NCI-H2171 (cell line): ENCODE results near the gene TMC1.
"Not testable (repeated sequence)": the region's sequence is repeated elsewhere in the genome, so short reads cannot be mapped to it uniquely, and the experiment has no call there.

Experiments used
- DNase-seq: peaks from one replicate; lab custom pipeline; 2025; lab: John Stamatoyannopoulos, UW

Gene TMC1

DNA sequence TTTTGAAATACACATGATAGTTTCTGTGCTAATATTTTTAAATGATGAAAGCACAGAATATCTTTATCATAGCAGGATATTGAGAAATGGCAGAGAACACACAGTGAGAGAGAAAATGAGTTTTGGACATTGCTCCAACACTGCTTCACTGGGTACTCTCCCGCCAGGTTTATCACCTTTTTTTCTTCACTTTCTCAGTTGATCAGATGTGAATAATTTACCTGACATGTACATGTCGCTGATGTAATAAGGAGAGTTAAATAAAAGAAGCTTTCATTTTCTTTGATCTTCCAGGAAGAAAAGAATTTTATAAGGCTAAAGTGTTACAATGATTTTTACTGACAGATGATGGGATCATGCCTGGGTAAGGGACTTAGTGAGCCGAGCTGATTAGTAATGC is 297.0 kb downstream of the TMC1 start:
- DNase-seq, result no peak

GRCh38 chr9:72823971-72824370 is 302.6 kb downstream of the TMC1 start:
- DNase-seq, result no peak

- no peak for DNase-seq
These were observed 305.9 kb downstream of the TMC1 start for GRCh38 chr9:72826996-72827949.

GRCh38 chr9:72827950-72828731 is 306.7 kb downstream of the TMC1 start:
- DNase-seq, result no peak

DNA sequence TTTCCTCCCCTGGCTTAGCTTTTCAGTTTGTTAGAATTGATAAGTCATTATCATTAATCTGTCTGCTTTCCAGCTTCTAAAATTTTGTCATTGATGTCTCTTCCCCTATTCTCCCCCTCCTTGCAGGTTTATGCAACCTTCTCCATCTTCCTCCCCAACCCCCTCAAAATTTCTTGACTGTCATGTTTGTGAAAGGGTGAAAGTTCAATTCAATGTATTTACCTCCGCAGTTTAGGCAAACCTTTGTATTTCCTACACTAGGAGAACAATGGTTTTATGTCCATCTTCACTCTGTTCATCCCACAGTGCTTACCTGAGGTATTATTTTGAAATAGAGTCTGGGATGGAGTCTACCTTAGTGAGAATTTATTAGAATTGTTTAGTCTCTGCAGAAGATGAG is 313.6 kb downstream of the TMC1 start:
- no peak for DNase-seq

- no peak for DNase-seq
These were observed 315.4 kb downstream of the TMC1 start for GRCh38 chr9:72836790-72837189.

GRCh38 chr9:72839085-72839484 is 317.7 kb downstream of the TMC1 start:
- DNase-seq, result no peak

DNA sequence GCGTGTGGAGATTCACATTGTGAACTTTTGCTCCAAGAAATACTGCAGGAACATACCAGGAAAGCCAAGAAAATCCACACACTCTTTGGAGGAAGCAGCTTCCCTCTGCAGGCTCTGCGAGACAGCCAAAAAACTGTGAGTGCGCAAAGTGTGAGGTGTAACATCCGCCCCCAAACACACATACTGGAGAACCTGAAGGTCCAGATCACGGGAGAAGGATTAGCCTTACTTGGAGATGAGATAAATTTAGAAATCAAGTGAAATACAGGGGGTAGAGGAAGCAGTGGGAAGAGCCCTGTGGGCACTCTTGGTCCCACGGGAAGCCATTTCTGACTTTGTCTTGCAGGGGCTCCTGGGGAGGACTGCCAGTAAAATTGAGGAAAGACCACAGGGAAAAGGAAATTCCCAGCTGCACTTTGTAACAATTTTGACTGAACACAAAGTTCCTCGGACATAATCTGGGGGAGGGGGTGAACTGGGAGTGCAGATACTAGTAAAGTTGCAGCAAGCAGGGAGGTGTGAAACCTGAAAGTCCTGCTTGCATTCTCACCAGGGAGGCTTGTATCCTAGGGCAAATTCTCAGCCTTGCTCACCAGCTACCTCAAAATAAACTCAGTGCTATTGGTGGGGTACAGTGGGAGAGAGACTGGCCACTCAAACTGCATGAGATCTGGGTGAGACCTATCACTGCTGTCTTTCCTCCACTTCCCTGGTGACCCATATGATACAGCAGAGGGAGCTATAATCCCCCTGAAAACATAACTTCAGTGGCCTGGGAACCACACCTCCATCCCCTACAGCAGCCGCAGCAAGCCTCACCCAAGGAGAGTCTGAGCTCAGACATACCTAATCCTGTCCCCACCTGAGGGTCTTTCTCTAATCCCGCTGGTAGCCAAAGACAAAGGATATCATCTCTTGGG is 322.4 kb downstream of the TMC1 start:
- no peak for DNase-seq

DNA sequence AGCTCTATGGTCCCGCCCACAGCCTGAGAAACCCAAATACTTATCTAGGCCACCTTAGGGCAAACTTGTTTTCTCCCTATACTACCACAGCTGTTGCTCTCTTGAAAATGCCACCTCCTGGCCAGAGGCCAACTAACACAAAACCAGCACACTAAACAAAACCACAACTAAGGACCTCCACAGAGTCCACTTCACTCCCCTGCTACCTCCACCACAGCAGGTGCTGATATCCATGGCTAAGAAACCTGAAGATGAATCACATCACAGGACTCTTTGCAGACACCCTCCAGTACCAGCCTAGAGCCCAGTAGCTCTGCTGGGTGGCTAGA is 323.0 kb downstream of the TMC1 start:
- no peak for DNase-seq

GRCh38 chr9:72845052-72845451 is 323.6 kb downstream of the TMC1 start:
- DNase-seq, result not testable (repeated sequence)

GRCh38 chr9:72850209-72850608 is 328.8 kb downstream of the TMC1 start:
- DNase-seq, result not testable (repeated sequence)

GRCh38 chr9:72855321-72855720 is 333.9 kb downstream of the TMC1 start:
- DNase-seq, result no peak

DNA sequence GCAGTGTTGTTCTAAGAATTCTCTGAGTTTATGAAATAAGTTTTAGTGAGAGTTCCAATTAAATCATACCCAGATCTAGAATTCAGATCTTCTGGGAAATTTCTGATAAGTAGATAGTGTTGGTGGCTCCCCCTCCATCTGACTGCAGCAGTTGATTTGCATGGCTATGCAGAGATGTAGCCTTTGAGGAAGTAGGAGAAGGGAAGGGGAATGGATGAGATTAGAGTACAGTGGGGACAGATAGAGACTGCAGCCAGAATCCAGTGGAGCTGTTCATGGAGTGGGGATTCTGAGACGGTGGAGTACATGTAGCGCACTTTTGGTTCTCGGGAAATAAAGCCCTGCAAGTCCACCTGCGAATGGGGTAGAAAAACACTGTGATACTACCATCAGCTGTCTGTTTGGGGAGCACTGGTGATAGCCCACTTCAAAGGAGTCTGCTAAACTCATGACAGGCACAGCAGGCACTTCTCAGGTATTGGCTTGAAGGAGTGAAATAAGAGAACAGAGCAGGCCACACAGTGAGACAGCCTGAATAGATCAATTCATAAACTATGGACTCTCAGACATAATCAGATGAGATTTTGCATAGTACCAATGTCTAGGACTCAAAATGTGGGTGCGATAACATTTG is 334.6 kb downstream of the TMC1 start:
- DNase-seq, result no peak

GRCh38 chr9:72856972-72857623 is 335.7 kb downstream of the TMC1 start:
- no peak for DNase-seq

GRCh38 chr9:72857624-72857996 is 336.2 kb downstream of the TMC1 start:
- no peak for DNase-seq

DNA sequence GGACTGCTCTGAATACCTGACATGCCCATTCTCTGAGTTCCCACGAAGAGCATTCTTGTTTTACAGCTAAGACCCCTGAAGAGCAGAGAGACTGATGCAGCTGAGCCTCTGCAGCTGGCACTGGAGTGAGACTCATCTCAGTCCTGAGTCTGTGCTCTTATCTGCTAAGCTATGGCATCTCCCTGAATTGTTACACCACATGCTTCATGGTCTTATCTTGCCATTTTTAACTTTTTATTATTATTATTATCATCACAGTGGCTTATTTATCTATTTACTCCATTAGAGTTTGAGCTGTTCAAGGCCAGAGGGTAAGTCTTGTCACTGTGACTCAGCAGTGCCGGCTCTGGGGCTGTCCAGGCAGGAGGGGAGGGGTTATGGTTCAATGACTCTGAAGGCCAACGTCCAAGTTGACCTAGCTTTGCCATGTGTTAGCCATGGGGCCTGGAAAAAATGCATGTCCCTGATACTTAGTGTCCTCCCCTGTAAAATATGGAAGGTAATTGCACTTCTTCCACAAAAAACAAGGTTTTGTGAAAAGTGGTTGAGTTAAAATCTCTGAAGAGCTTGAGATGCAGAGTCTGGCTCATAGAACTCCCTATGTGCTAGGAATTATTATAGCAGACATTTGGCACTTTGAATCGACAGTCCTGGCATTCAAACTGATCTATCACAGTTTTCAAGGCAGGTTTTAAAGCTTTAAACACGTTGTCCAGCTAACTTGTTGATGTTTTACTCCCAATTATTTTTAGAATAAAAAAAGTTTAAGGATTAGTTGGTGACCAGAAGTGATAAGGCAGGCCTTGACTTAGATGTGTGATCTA is 336.9 kb downstream of the TMC1 start:
- no peak for DNase-seq

GRCh38 chr9:72862788-72863187 is 341.4 kb downstream of the TMC1 start:
- DNase-seq, result not testable (repeated sequence)

- no peak for DNase-seq
These were observed 342.2 kb downstream of the TMC1 start for GRCh38 chr9:72863456-72864094.

DNA sequence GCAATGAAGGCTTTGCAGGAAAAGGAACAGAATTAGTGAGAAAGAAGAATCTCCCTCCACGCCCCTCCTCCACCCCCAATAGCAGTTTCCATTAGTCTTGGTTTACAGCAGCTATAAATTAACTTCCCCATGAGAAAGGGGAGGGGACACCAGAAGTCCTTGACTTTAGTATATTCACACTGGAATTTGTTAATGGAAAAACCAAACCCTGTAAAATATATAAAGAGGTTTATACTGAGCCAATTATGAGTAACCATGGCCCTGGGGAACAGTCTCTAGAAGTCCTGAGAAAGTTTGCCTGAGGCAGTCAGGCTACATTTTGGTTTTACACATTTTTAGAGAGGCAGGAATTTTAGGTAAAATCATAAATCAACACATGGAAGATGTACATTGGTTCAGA is 342.9 kb downstream of the TMC1 start:
- DNase-seq, result no peak

GRCh38 chr9:72871685-72872084 is 350.3 kb downstream of the TMC1 start:
- no peak for DNase-seq
